RWPE1 (cell line): ENCODE data around the gene CTNNA3.
"Not testable (repeated sequence)": the region's sequence is repeated elsewhere in the genome, so short reads cannot be mapped to it uniquely, and the experiment has no call there.

Experiments used
- CTCF ChIA-PET: fragments of 350-600 bp; sonication (Branson Sonifier 250); formaldehyde crosslinking; extraction: SDS; loops from one replicate; lab custom pipeline; 2021; lab: Yijun Ruan, JAX
- POLR2A ChIA-PET: fragments of 400-600 bp; formaldehyde crosslinking; extraction: SDS; loops from one replicate; lab custom pipeline; 2020; ENCODE audit warnings: antibody characterized with exemption; ENCODE audit not compliant: low non-redundant PET; lab: Yijun Ruan, JAX
- DNase-seq: peaks from one replicate; pipeline ENCODE4 v3.0.0; 2012; ENCODE audit warnings: low spot score
- H3K27ac ChIP-seq: fragments of 450-650 bp; 2 replicates; pipeline ENCODE4 v1.5.1; 2017
- CTCF ChIP-seq: fragments of 450-650 bp; conservative IDR thresholded peaks from 2 replicates; pipeline ENCODE4 v1.5.1; 2017; ENCODE audit warnings: low read depth, mild to moderate bottlenecking

The CTNNA3 gene

GRCh38 chr10:67250686-67251085 is 445.3 kb downstream of the CTNNA3 start:
- ChIA-PET CTCF (interaction anchor here (0.7 kb wide), 1 partner anchor 12 kb away, joined by 3 read pairs; no protein-coding TSS in a partner anchor), POLR2A (no interaction called here)
- no peak for TF ChIP-seq CTCF
- no peak for DNase-seq
- no peak overlapping the region for H3K27ac ChIP-seq

GRCh38 chr10:67246066-67246555 is 449.9 kb downstream of the CTNNA3 start:
- no peak for TF ChIP-seq CTCF
- H3K27ac ChIP-seq = no peak overlapping the region
- no peak for DNase-seq
- ChIA-PET POLR2A (no interaction called here), CTCF (no interaction called here)

- no peak for TF ChIP-seq CTCF
- no peak overlapping the region for H3K27ac ChIP-seq
- ChIA-PET CTCF (no interaction called here), POLR2A (no interaction called here)
- no peak for DNase-seq
Observed at GRCh38 chr10:67242528-67242927, 453.5 kb downstream of the CTNNA3 start.

- DNase-seq = no peak
- no peak for TF ChIP-seq CTCF
- CTCF ChIA-PET = no interaction called here
- no peak overlapping the region for H3K27ac ChIP-seq
- POLR2A ChIA-PET = no interaction called here
Observed at GRCh38 chr10:67241451-67241850, 454.5 kb downstream of the CTNNA3 start.

GRCh38 chr10:67239864-67240497 is 456.0 kb downstream of the CTNNA3 start:
- no peak overlapping the region for H3K27ac ChIP-seq
- CTCF ChIA-PET = interaction anchor here (0.6 to 0.9 kb wide), 3 partner anchors 9 to 180 kb away, joined by 3 read pairs; no protein-coding TSS in a partner anchor
- DNase-seq = no peak
- POLR2A ChIA-PET = no interaction called here
- no peak for TF ChIP-seq CTCF

- H3K27ac ChIP-seq, CTCF ChIA-PET, DNase-seq, POLR2A ChIA-PET: not testable (repeated sequence)
Observed at GRCh38 chr10:67230680-67231500, 465.1 kb downstream of the CTNNA3 start.

GRCh38 chr10:67225226-67225625 is 470.8 kb downstream of the CTNNA3 start:
- no peak overlapping the region for H3K27ac ChIP-seq
- DNase-seq = no peak
- ChIA-PET POLR2A (no interaction called here), CTCF (no interaction called here)
- no peak for TF ChIP-seq CTCF
